Activated CD4-positive, alpha-beta T cell treated with anti-CD3 and anti-CD28 coated beads, Interleukin-2, amount 50 U/mL, for 4 hours (primary cell): ENCODE measurements around the gene MAP3K8.
"Not testable (repeated sequence)": the region's sequence is repeated elsewhere in the genome, so short reads cannot be mapped to it uniquely, and the experiment has no call there.

Source experiments
- DNase-seq, 2 experiments: peaks; one replicate each; pipeline ENCODE4 v3.0.0-alpha.2; 2020

Gene MAP3K8

DNA sequence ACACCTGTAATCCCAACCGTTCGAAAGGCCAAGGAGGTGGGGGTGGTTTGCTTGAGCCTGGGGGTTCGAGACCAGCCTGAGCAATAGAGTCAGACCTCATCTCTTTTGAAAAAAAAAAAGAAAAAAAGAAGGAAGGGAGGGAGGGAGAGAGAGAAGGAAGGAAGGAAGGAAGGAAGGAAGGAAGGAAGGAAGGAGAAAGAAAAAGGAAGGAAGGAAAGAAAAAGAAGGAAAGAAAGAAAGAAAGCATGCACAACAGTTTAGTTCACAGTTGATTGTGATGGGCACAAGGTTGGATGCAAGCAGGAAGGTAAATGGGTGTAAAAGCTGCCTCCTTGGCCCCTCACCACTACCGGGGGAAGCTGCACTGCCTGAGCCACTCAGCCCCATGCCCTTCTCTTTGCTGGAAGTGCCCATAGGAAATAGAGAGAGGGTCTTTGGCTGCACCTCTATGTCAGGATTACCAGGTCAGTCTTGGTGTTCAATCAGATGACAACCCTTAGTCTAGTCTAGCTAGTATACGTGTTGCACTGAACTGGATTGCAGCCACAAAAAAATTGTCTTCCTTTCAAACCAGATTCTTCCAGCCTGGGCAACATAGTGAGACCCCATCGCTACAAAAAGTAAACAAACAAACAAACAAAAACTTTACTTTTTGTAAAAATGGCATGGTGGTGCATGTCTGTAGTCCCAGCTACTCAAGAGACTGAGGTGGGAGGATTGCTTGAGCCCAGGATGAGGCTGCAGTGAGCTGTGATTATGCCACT, 20.0 kb downstream of the MAP3K8 start:
- DNase-seq = no peak

DNA sequence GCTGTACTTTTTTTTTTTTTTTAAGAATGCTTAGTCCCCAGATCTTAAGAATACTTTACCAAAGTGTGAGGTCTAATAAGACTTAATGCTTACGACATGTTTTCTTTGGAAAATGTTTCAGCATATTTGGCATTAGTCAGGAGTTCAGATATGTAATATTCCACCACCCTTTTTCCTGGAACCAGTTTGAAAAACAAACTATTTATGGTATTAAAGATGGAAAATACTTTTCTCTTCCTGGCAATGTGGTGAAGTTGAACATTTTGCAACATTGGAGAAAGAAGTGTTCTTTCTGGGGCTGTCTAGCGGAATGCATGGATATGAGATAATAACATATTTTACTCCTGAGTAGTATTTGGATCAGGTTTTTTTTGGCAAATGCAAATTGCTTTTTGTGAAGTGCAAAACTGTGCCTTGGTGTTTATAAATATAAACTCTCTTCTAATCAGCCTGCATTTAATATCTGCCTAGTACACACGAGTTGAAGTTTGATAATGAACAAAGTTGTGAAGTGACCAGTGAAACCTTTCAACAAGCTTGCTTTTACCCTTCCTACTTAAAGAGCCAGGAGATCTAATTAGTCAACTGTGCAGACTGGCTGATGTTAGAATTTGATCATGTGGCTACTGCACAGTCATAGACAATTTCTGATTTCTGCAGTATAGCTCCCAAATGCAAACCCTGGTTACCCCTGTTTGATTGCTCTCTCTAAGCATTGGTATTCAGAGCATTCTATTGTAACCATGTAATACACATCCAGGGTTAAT, 20.9 kb downstream of the MAP3K8 start:
- no peak for DNase-seq

DNA sequence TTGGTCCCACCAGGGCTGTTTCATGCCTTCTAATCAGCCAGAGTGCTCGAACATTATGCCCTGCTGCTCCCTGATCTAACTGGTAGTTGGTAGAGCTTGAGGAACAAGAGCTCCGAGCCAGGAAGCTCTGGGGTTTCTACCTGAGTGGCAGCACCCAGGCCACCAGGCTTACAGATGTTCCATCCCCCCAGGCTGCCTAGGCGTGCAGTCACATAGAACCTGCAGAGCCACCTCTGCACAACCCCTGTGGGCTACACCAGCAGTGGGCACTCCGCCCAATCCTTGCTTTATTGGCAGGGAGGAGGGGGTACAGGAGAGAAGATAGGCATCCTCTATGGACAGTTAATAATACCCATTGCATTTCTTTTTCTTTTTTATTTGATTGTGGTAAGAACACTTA, 21.8 kb downstream of the MAP3K8 start:
- DNase-seq = no peak

DNA sequence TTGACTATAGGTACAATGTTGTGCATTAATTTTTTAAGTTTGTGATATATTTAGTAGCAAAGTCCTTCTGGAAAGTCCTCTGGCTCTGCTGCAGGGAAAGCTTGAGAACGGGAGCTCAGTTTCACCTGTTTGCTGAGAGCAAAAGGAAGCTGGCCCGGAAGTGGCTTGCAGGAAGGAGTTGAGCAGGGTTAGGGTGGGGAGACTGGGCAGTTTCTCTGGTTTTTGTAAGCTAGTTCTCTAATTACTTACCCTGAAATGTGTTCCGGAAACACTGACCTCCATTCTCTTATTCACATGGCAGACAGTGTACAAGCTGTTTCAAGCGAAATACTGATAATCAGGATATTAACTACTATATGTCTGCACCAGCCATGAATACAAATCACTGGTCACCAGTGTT, 22.3 kb downstream of the MAP3K8 start:
- DNase-seq = no peak

DNA sequence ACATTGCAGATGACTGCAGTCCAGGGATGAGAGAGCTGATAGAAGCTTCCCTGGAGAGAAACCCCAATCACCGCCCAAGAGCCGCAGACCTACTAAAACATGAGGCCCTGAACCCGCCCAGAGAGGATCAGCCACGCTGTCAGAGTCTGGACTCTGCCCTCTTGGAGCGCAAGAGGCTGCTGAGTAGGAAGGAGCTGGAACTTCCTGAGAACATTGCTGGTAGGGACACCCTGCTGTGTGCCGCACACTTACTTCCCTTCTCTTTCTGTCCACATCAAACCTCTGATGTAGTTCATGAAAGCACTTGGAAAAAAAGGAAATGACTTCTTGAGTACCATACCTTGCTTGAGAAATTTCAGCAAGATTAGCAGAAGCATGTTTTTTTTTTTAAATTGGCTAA, 25.3 kb downstream of the MAP3K8 start:
- no peak for DNase-seq

DNA sequence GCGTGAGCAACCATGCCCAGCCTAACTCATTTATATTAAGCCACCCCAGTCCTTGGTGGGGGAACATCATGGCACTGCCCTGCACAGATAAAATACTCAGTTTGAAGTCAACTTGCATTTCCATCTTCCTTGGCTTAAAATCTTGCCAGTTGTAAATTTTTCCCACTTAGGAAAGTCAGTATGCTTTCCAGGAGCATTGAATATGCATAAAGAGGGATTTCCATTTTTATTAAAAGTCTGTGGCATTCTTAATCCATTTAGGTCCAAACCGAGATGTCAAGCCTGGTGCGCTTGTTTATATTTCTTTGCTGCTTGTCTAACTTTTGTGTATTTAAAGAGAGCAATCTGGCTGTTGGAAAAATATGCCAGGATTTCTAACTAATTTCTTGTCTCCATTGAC, 26.1 kb downstream of the MAP3K8 start:
- DNase-seq = no peak

DNA sequence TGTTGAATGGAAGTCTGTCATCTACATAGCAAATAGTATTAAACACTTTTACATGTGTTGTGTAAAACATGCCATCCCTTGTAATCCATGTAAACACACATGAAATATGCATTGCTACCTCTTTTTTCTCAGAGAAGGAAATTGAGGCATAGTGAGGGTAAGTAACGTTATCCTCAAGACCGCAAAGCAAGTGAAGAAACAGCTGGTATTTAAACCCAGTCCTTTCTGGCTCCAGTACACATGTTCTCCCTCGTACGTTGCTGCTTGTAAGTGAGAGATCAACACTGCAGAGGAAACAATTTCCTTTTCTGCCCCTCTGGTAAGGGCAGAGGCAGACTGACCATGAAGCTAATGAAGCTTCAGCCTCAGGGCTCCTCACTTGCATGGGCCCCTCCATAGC, 28.5 kb downstream of the MAP3K8 start:
- no peak for DNase-seq

DNA sequence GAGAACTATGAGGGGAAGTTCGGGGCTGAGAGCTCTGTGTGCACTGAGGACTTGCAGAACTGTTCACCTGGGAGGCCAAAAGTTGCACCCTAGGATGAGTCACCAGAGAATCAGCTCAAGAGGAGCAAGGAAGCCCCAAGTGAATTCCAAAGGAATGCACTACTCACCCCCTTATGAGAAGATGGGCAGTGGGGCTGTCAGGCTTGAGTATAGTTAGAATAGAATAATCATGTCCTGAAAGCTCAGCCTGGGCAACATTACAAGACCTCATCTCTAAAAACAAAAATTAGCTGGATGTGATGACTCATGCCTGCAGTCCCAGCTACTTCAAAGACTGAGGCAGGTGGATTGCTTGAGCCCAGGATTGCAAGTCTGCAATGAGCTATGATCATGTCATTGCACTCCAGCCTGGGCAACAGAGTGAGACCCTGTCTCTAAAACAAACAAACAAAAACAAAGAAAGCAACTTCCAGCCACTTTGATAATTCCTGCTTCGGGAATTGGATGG, 30.0 kb downstream of the MAP3K8 start:
- DNase-seq = no peak

DNA sequence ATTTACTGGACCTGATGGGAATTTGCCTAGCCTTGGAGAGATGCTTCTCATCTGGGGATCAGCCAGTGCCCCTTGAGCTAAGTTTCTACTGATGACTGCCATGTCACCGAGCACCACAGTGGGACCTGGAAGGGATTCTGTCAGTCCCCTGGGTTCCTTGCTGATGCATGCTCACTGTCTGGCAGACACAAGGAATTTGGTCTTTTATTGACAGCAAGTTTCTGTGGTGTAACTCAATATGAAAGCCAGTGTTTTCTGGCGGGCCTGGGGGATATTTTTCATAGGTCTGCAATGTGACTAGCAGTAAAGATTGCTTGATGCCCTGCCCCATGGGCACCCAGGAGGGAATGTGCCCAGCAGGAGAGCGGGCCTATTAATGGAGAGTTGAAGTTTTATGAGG, 30.7 kb downstream of the MAP3K8 start:
- DNase-seq = no peak

DNA sequence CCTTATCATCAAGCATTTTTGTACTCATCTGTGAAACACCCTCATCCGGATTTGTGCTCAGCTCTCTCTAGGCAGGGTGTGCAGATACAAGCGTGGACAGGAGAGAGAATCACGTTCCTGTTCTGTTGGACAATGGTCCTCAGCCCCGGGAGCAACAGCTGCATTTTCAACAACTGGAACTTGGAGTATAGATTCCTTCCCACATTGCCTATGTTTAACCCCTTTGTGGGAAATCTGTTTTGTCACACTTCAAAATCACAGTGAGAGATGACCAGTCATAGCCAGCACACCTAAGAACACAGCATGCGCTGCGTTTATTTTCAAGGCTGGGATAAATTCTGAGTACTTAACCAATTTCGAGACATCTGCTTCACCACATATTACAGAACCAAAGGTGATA, 32.5 kb downstream of the MAP3K8 start:
- DNase-seq = no peak

DNA sequence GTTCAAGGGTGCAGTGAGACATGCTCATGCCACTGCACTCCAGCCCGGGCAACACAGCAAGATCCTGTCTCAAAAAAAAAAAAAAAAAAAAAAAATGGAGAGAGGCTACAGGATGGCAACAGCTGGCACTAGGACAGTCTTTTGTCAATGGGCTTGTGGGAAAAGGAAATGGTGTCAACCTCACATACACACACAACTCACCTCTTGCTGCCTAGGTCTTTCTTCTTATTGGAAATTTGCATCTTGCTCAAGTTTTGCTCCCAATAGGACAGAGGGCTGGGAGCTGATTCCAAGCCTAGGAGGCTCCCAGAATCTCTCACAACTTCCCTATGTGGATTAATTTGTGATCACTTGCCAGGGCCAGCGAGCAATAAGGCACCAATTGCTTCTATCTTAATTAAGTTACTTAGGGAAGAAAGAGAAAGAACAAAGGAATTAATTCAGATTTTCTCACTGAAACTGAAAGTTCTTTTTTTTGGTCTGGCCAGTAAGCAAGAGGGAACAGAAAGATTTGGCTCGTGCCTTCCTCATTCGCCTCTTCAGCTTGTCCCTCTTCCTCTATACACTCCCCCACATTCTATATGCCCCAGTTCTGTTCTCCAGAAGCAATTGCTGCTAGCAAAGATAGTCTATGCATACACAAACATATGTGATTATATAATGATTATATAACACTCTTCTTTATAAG, 33.8 kb downstream of the MAP3K8 start:
- DNase-seq = no peak

DNA sequence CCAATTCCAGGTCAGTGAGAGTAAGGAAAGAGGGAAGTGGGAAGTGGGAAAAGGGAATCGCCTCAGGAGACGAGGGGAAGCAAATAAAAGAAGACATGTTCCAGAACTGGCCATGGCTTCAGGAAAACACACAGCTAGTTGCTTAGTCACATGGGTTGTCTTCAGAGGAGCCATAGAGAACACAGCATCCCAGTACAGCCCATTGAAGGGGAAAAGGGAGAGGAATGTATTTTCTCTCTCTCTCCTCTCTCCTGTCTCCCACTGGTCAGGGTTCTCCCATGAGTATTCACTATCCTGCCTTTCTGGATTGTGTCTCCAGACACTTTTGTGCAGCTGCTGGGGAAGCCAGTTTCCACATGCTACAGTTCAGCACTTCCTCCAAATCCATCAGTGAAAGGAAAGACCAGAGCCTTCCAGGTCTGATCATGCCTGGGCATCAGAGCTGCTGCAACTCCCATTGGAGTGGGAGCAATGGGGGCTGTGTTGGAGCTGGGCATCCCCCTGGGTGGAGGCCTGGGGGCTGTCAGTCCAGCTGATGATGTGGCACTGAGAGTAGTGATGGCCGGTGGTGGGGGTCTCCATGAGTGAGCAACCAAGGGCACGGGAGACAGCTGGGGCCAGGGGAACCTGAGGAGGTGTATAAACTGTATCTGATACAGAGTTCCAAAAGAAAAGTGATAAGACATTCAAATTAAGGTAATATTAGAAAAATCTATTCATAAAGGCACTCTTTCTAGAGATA, 38.6 kb downstream of the MAP3K8 start:
- no peak for DNase-seq

DNA sequence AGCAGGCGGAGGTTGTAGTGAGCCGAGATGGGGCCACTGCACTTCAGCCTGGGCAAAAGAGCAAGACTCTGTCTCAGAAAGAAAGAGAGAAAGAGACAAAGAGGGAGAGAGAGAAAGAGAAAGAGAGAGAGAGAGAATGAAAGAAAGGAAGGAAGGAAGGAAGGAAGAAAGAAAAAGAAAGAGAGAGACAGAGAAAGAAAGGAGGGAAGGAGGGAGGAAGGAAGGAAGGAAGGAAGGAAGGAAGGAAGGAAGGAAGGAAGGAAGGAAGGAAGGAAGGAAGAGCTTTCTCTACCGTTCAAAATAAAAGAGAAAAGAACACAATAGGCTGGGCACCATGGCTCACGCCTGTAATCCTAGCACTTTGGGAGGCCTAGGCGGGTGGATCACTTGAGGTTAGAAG, 41.5 kb downstream of the MAP3K8 start:
- not testable (repeated sequence) for DNase-seq

DNA sequence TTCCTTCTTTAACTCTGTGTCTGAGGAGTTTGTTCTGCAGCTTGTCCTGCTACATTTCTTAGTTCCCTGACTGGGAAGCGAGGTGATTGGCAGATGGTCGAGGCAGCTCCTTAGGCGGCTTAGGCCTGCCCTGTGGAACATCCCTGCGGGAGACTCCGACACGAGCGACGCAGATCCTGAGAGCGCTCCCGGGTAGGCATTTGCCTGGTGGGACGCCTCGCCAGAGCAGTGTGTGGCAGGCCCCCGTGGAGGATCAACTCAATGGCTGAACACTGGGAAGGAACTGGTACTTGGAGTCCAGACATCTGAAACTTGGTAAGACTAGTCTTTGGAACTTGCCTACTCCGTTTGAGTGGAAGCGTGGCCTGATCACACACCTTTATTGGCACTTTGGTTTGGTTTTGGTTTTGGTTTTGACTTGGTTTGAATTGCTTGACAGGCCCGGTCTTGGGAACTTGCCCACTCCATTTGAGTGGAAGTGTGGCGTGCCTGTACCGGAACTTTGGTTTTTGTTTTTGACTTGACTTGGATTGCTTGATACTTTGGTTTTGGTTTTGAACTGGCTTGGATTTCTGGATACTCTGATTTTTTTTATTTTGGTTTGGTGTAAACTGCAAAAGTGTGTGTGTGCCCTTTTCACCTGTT, 42.6 kb downstream of the MAP3K8 start:
- no peak for DNase-seq

DNA sequence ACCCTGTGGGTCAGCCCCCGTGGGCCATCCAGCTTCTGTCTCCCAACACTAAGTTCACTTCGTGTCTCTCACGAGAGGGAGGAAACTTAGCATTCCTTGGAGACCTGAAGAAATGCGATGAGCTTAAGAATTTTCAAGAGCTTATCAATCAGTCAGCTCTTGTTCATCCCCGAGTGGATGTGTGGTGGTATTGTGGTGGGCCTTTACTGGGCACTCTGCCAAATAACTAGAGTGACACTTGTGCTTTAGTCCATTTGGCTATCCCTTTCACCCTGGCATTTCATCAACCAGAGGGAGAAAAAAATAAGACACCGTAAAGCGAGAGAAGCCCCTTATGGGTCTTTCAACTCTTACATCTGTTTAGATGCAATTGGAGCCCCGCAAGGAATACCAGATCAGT, 45.5 kb downstream of the MAP3K8 start:
- not testable (repeated sequence) for DNase-seq

DNA sequence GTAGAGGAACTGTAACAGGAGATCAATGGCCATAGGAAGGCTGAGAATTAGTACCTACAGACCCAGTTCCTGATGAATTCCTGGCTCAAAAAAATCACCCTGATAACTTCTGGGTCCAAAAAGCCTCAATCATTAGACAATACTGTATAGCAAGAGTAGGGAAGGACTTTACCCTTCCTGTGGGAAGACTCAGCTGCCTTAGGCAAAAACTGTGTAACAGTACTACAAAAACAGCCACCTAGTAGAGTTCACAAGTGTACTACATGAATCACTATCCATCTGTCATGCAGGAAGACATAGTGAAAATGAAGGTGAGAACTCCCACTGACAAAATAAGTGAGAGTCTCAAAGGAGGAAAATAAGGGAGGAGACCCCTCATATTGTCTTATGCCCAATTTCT, 47.6 kb downstream of the MAP3K8 start:
- no peak for DNase-seq

DNA sequence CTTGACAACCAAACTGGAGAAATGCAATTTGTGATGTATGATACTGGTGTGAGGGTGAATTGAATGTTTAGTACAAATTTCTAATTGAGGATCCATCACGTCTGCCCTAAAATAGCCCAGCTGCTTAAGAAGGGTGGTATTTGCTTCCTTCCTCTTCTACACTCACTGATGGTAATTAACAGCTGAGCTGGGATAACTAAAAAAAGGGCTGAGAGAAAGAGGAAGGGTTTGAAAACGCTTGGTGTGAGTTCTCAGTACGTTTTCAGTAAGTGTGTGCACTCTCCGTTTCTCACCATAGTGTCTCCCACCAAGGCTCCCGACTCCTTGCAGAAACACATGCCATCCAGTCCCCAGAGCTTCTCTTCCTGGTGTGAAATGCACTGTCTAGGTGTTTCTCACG, 54.3 kb downstream of the MAP3K8 start:
- DNase-seq = no peak

DNA sequence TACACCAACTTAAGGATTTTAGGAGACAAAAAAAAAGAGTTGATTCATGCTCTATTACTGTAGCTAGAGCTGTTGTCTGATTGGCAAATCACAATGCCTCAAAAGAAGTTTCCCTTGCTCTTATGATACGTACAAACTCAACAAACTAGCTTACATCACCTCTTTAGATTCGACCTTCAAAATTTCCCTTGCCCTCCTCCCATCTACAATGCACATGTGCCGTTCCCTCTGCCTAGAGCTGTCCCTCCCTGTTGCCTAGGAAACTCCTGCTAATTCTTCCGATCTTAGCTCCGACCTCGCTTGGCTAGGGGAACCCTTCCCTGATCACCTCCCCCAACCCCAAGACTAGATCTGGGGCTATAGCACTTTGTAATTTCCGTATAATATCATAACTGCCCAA, 55.4 kb downstream of the MAP3K8 start:
- DNase-seq = no peak

DNA sequence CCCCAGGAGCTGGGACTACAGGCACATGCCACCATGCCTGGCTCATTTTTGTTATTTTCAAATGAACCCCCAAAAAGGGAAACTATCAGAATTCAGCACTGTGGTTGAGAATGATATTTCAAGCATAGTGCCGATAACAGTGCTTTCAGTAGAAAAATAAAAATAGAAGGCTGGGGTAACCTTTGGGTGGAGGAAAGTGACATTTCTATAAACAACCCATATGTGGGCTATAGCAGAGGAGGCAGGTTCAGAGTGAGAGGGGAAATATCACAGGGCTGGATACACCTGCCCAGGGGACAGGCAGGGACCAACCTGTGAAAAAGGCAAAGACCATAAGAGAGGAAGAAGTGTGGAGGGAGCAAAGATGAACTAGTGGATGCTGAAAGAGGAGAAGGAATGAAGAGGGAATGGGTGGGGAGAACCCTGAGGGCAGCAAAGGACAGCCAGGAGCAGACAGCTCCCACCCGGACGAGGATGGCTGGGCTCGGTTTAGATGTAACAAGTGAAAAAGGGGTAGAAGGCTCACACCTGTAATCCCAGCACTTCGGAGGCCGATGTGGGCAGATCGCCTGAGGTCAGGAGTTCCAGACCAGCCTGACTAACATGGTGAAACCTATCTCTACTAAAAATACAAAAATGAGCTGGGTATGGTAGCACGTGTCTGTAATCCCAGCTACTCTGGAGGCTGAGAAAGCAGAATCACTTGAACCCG, 56.5 kb downstream of the MAP3K8 start:
- no peak for DNase-seq

DNA sequence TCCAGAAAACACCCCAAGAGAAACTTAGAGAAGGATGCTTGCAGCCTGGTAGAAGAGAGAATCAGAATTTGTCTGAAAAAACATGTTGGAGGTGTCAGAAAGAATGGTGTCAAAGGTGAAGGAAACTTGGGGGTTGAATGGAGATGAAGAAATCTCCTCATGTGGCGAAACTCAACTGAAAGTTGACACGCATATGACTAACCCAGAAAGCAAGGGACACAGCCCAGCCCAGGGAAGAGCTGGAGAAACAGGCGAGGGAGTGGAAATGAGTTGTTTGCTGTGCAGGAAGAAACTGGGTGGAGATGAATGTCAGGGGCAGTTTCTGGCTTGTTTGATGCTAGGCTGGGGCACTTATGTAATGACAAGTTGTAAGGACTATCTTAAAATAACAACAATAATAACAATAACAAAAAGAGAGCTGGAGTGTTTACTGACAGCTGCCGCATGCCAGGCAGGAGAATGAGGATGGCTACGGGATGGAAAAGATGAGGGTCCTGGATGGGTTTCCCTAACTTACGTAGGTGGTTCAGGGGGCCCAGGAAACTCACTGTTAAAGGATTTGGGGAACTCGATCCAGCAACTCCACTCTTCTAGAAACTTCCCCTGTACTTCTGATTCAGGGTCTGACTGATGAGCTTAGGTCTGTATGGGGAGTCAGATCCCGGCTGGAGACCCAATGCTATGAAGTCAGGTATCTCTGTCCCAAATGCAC, 57.4 kb downstream of the MAP3K8 start:
- no peak for DNase-seq

DNA sequence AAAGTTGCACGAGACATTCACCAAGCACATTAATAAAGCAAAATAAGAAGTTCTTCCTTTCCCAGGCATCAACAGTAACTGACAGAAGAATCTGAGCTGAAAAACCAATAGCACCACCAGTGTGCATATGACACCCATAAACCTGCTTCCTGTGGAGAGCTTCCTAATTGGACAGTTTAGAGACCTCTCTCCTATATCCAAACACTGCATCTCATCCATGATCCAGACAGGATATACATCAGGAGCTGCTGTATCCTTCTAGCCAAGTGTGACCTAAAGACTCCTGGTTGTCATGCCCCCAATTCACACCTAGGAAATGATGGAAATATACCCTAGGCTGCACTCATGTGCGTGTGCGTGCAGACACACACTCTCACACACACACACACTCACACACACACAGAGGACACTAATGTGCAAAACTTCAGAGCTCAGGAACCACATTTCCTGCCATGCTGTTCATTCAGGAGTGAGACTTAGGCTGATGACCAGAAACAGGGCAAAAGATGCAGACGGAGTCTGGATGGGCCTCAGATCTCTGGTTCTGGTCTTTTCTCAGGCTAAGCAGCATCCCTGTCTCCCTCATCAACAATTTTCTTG, 58.0 kb downstream of the MAP3K8 start:
- DNase-seq = no peak
